ENCODE data around the gene GGCT.

GGCT gene

GRCh38 chr7:30523466-30523865 lies 18.8 kb upstream of the GGCT start:
- H3K36me3 ChIP-seq (ENCODE audit: low read length), result no peaks in the 10 kb centered on the region

GRCh38 chr7:30522159-30522558 lies 17.5 kb upstream of the GGCT start:
- no peak for TF ChIP-seq EZH2phosphoT487 (conservative IDR thresholded peaks at IDR 0.05; ENCODE audit: low read length)
- TF ChIP-seq, protein P1, sequence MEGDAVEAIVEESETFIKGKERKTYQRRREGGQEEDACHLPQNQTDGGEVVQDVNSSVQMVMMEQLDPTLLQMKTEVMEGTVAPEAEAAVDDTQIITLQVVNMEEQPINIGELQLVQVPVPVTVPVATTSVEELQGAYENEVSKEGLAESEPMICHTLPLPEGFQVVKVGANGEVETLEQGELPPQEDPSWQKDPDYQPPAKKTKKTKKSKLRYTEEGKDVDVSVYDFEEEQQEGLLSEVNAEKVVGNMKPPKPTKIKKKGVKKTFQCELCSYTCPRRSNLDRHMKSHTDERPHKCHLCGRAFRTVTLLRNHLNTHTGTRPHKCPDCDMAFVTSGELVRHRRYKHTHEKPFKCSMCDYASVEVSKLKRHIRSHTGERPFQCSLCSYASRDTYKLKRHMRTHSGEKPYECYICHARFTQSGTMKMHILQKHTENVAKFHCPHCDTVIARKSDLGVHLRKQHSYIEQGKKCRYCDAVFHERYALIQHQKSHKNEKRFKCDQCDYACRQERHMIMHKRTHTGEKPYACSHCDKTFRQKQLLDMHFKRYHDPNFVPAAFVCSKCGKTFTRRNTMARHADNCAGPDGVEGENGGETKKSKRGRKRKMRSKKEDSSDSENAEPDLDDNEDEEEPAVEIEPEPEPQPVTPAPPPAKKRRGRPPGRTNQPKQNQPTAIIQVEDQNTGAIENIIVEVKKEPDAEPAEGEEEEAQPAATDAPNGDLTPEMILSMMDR (IDR thresholded peaks at IDR 0.05; ENCODE audit: insufficient read depth, low read length, poor library complexity, severe bottlenecking), result no peak
- H3K27ac ChIP-seq (ENCODE audit: low read depth, low read length), result no peak overlapping the region
- H3K4me2 ChIP-seq (ENCODE audit: low read depth, low read length, poor library complexity, severe bottlenecking), result no peak overlapping the region
- H3K79me2 ChIP-seq (ENCODE audit: insufficient read depth, low read length), result no peaks in the 10 kb centered on the region
- H4K20me1 ChIP-seq (ENCODE audit: low read depth, low read length), result no peaks in the 10 kb centered on the region
- no peak overlapping the region for H2AFZ ChIP-seq (ENCODE audit: low read depth, low read length, severe bottlenecking)
- no peaks in the 10 kb centered on the region for H3K9me3 ChIP-seq (ENCODE audit: insufficient read depth, low read length)
- H3K9me2 ChIP-seq (replicated peaks; ENCODE audit: insufficient read depth, low read length), result no peaks in the 10 kb centered on the region
- H3K36me3 ChIP-seq (ENCODE audit: low read length), result no peaks in the 10 kb centered on the region
- H3K9ac ChIP-seq (ENCODE audit: low read length), result no peak overlapping the region
- H3K4me3 ChIP-seq (ENCODE audit: insufficient read depth, low read length, poor library complexity, severe bottlenecking), result no peak overlapping the region
- H3F3A ChIP-seq (ENCODE audit: insufficient read depth), result no peaks in the 10 kb centered on the region
- H3K27me3 ChIP-seq (ENCODE audit: low read length), result no peaks in the 10 kb centered on the region

More at GRCh38 chr7:30523466-30523865, 18.8 kb upstream of the GGCT start:
- no peak overlapping the region for H3K4me2 ChIP-seq (ENCODE audit: low read depth, low read length, poor library complexity, severe bottlenecking)
- no peak overlapping the region for H3K9ac ChIP-seq (ENCODE audit: low read length)
- H2AFZ ChIP-seq (ENCODE audit: low read depth, low read length, severe bottlenecking), result no peak overlapping the region
- no peaks in the 10 kb centered on the region for H3K79me2 ChIP-seq (ENCODE audit: insufficient read depth, low read length)
- H3K4me3 ChIP-seq (ENCODE audit: insufficient read depth, low read length, poor library complexity, severe bottlenecking), result no peak overlapping the region
- H3K9me3 ChIP-seq (ENCODE audit: insufficient read depth, low read length), result no peaks in the 10 kb centered on the region
- no peaks in the 10 kb centered on the region for H4K20me1 ChIP-seq (ENCODE audit: low read depth, low read length)
- no peaks in the 10 kb centered on the region for H3F3A ChIP-seq (ENCODE audit: insufficient read depth)
- TF ChIP-seq, protein P1 (IDR thresholded peaks at IDR 0.05; ENCODE audit: insufficient read depth, low read length, poor library complexity, severe bottlenecking), result no peak
- no peak for TF ChIP-seq EZH2phosphoT487 (conservative IDR thresholded peaks at IDR 0.05; ENCODE audit: low read length)
- no peaks in the 10 kb centered on the region for H3K9me2 ChIP-seq (replicated peaks; ENCODE audit: insufficient read depth, low read length)
- no peaks in the 10 kb centered on the region for H3K27me3 ChIP-seq (ENCODE audit: low read length)
- no peak overlapping the region for H3K27ac ChIP-seq (ENCODE audit: low read depth, low read length)

- Histone ChIP-seq H3K9ac (ENCODE audit: low read length) (no peak overlapping the region), H3F3A (ENCODE audit: insufficient read depth) (no peaks in the 10 kb centered on the region), H3K36me3 (ENCODE audit: low read length) (no peaks in the 10 kb centered on the region), H3K9me2 (replicated peaks; ENCODE audit: insufficient read depth, low read length) (no peaks in the 10 kb centered on the region), H3K27ac (ENCODE audit: low read depth, low read length) (no peak overlapping the region), H3K79me2 (ENCODE audit: insufficient read depth, low read length) (no peaks in the 10 kb centered on the region), H3K4me3 (ENCODE audit: insufficient read depth, low read length, poor library complexity, severe bottlenecking) (no peak overlapping the region), H2AFZ (ENCODE audit: low read depth, low read length, severe bottlenecking) (no peak overlapping the region), H4K20me1 (ENCODE audit: low read depth, low read length) (no peaks in the 10 kb centered on the region), H3K27me3 (ENCODE audit: low read length) (no peaks in the 10 kb centered on the region), H3K4me2 (ENCODE audit: low read depth, low read length, poor library complexity, severe bottlenecking) (no peak overlapping the region), H3K9me3 (ENCODE audit: insufficient read depth, low read length) (no peaks in the 10 kb centered on the region)
- TF ChIP-seq EZH2phosphoT487 (conservative IDR thresholded peaks at IDR 0.05; ENCODE audit: low read length), result no peak
- TF ChIP-seq, protein P1 (IDR thresholded peaks at IDR 0.05; ENCODE audit: insufficient read depth, low read length, poor library complexity, severe bottlenecking), result no peak
Observed at GRCh38 chr7:30521532-30521931, 16.9 kb upstream of the GGCT start.
